ENCODE data around the gene RPP40.
"Not testable (repeated sequence)": the region's sequence is repeated elsewhere in the genome, so short reads cannot be mapped to it uniquely, and the experiment has no call there.

Gene RPP40

GRCh38 chr6:5014072-5014561, 10.3 kb upstream of the RPP40 start:
- DNase-seq (ENCODE audit: low read depth) = no peak

- DNase-seq (ENCODE audit: low read depth) = peak; percentile 55
Observed at GRCh38 chr6:5012519-5012918, 8.7 kb upstream of the RPP40 start.

- no peak for DNase-seq (ENCODE audit: low read depth)
Observed at GRCh38 chr6:5011346-5011745, 7.5 kb upstream of the RPP40 start.

- DNase-seq (ENCODE audit: low read depth) = no peak
Observed at GRCh38 chr6:5007531-5007930, 3.7 kb upstream of the RPP40 start.

- DNase-seq (ENCODE audit: low read depth) = no peak
Observed at GRCh38 chr6:5006222-5006621, 2.4 kb upstream of the RPP40 start.

- DNase-seq (ENCODE audit: low read depth) = not testable (repeated sequence)
Observed at GRCh38 chr6:5005038-5005433, 1.2 kb upstream of the RPP40 start.

- DNase-seq (ENCODE audit: low read depth) = peak; percentile 6
Observed at GRCh38 chr6:5004373-5005037, 668 bp upstream of the RPP40 start.

GRCh38 chr6:4999586-4999985, 4.3 kb downstream of the RPP40 start:
- peak; percentile 52 for DNase-seq (ENCODE audit: low read depth)

- DNase-seq (ENCODE audit: low read depth) = no peak
Observed at GRCh38 chr6:4997862-4998261, 6.0 kb downstream of the RPP40 start.

GRCh38 chr6:4994741-4995140, 9.1 kb downstream of the RPP40 start:
- DNase-seq (ENCODE audit: low read depth) = no peak

GRCh38 chr6:4987432-4987831, 16.4 kb downstream of the RPP40 start:
- DNase-seq (ENCODE audit: low read depth) = no peak

- no peak for DNase-seq (ENCODE audit: low read depth)
Observed at GRCh38 chr6:4986999-4987398, 16.8 kb downstream of the RPP40 start.

GRCh38 chr6:4983322-4983721, 20.5 kb downstream of the RPP40 start:
- no peak for DNase-seq (ENCODE audit: low read depth)

- DNase-seq (ENCODE audit: low read depth) = no peak
Observed at GRCh38 chr6:4981761-4982160, 22.1 kb downstream of the RPP40 start.

GRCh38 chr6:4979426-4979825, 24.4 kb downstream of the RPP40 start:
- DNase-seq (ENCODE audit: low read depth) = no peak

GRCh38 chr6:4977468-4977867, 26.4 kb downstream of the RPP40 start:
- no peak for DNase-seq (ENCODE audit: low read depth)

GRCh38 chr6:4975506-4975905, 28.3 kb downstream of the RPP40 start:
- no peak for DNase-seq (ENCODE audit: low read depth)

GRCh38 chr6:4974962-4975361, 28.9 kb downstream of the RPP40 start:
- DNase-seq (ENCODE audit: low read depth) = no peak

GRCh38 chr6:4973982-4974745, 29.7 kb downstream of the RPP40 start:
- DNase-seq (ENCODE audit: low read depth) = peak; percentile 73

GRCh38 chr6:4973415-4973814, 30.4 kb downstream of the RPP40 start:
- DNase-seq (ENCODE audit: low read depth) = no peak

GRCh38 chr6:4972438-4972837, 31.4 kb downstream of the RPP40 start:
- DNase-seq (ENCODE audit: low read depth) = no peak

GRCh38 chr6:4971851-4972250, 32.0 kb downstream of the RPP40 start:
- no peak for DNase-seq (ENCODE audit: low read depth)

- no peak for DNase-seq (ENCODE audit: low read depth)
Observed at GRCh38 chr6:4970739-4971395, 33.0 kb downstream of the RPP40 start.

Data from fibroblast of gingiva (primary cell).